Trophoblast cell (in vitro differentiated cells and primary cell): ENCODE data around the gene TENT5A.
A peak's percentile ranks its signal among the peaks of the same experiment; 100 is the strongest.

ENCODE experiments used
- DNase-seq, 2 donors: peaks; one replicate each; pipeline ENCODE4 v3.0.0-alpha.2; 2016
- H2AFZ ChIP-seq: 2 replicates; pipeline ENCODE4 v1.6.1; 2013; ENCODE audit warnings: low read length, moderate library complexity, mild to moderate bottlenecking; ENCODE audit not compliant: insufficient read depth, poor library complexity
- H2AK5ac ChIP-seq: 2 replicates; pipeline ENCODE4 v1.6.1; 2013; ENCODE audit warnings: mild to moderate bottlenecking, low read length
- H2BK120ac ChIP-seq: 2 replicates; pipeline ENCODE4 v1.6.1; 2013; ENCODE audit warnings: low read length, mild to moderate bottlenecking, moderate library complexity; ENCODE audit not compliant: insufficient read depth, poor library complexity
- H2BK12ac ChIP-seq: 2 replicates; pipeline ENCODE4 v1.6.1; 2013; ENCODE audit warnings: mild to moderate bottlenecking, low read length, moderate library complexity
- H2BK5ac ChIP-seq: 2 replicates; pipeline ENCODE4 v1.6.1; 2013; ENCODE audit warnings: low read length, low read depth, moderate library complexity, mild to moderate bottlenecking; ENCODE audit not compliant: poor library complexity
- H3K14ac ChIP-seq: 2 replicates; pipeline ENCODE4 v1.6.1; 2013; ENCODE audit warnings: mild to moderate bottlenecking, low read length
- H3K18ac ChIP-seq: 2 replicates; pipeline ENCODE4 v1.6.1; 2013; ENCODE audit warnings: mild to moderate bottlenecking, low read length
- H3K23ac ChIP-seq: 2 replicates; pipeline ENCODE4 v1.6.1; 2013; ENCODE audit warnings: low read length
- H3K27ac ChIP-seq: 2 replicates; pipeline ENCODE4 v1.5.1; 2013; ENCODE audit warnings: low read depth, mild to moderate bottlenecking, inconsistent platforms, low read length, moderate library complexity
- H3K27me3 ChIP-seq: 2 replicates; pipeline ENCODE4 v1.6.1; 2013; ENCODE audit warnings: inconsistent platforms, mild to moderate bottlenecking, low read length, moderate library complexity; ENCODE audit not compliant: insufficient read depth
- H3K36me3 ChIP-seq, 2 experiments: 1 replicate in 1 of 2; 2 replicates in 1 of 2; pipeline ENCODE4 v1.6.1; 2013; ENCODE audit warnings: low read length in 2 of 2, mild to moderate bottlenecking in 2 of 2, moderate library complexity in 1 of 2; ENCODE audit not compliant: insufficient read depth in 2 of 2, control insufficient read depth in 1 of 2
- H3K4ac ChIP-seq: 2 replicates; pipeline ENCODE4 v1.6.1; 2013; ENCODE audit warnings: low read depth, mild to moderate bottlenecking, low read length, moderate library complexity
- H3K4me1 ChIP-seq, 2 experiments: 1 replicate in 1 of 2; 2 replicates in 1 of 2; pipeline ENCODE4 v1.6.1; 2013; ENCODE audit warnings: low read length in 2 of 2, mild to moderate bottlenecking in 2 of 2, moderate library complexity in 1 of 2; ENCODE audit not compliant: insufficient read depth in 2 of 2, control insufficient read depth in 1 of 2
- H3K4me2 ChIP-seq: 2 replicates; pipeline ENCODE4 v1.6.1; 2013; ENCODE audit warnings: inconsistent platforms, mild to moderate bottlenecking, low read length, moderate library complexity
- H3K4me3 ChIP-seq: 2 replicates; pipeline ENCODE4 v1.5.1; 2013; ENCODE audit warnings: mild to moderate bottlenecking, low read depth, low read length, inconsistent platforms
- H3K79me1 ChIP-seq: one replicate; pipeline ENCODE4 v1.6.1; 2013; ENCODE audit warnings: low read length
- H3K79me2 ChIP-seq: 2 replicates; pipeline ENCODE4 v1.6.1; 2013; ENCODE audit warnings: low read length, mild to moderate bottlenecking; ENCODE audit not compliant: control insufficient read depth, insufficient read depth, poor library complexity
- H3K9ac ChIP-seq: 2 replicates; pipeline ENCODE4 v1.6.1; 2013; ENCODE audit warnings: mild to moderate bottlenecking, low read length
- H3K9me3 ChIP-seq: 2 replicates; pipeline ENCODE4 v1.6.1; 2013; ENCODE audit warnings: low read depth, mild to moderate bottlenecking, control low read depth, inconsistent platforms, low read length; ENCODE audit not compliant: insufficient read depth
- H4K12ac ChIP-seq: 2 replicates; pipeline ENCODE4 v1.6.1; 2013; ENCODE audit warnings: low read depth, mild to moderate bottlenecking, low read length, moderate library complexity
- H4K8ac ChIP-seq: 2 replicates; pipeline ENCODE4 v1.6.1; 2013; ENCODE audit warnings: low read depth, mild to moderate bottlenecking, low read length, moderate library complexity
- H4K91ac ChIP-seq: one replicate; pipeline ENCODE4 v1.6.1; 2013; ENCODE audit warnings: low read depth, mild to moderate bottlenecking, low read length, moderate library complexity
- WGBS: extraction: QIAGEN DNeasy Blood & Tissue Kit; methylation state at CpG from one replicate; pipeline ENCODE4 v1.1.7; 2013; ENCODE audit warnings: missing lambda C conversion rate; ENCODE audit not compliant: insufficient read length, insufficient coverage; ENCODE audit errors: extremely low coverage; 5-methylcytosine and 5-hydroxymethylcytosine counted together

The TENT5A gene

DNA sequence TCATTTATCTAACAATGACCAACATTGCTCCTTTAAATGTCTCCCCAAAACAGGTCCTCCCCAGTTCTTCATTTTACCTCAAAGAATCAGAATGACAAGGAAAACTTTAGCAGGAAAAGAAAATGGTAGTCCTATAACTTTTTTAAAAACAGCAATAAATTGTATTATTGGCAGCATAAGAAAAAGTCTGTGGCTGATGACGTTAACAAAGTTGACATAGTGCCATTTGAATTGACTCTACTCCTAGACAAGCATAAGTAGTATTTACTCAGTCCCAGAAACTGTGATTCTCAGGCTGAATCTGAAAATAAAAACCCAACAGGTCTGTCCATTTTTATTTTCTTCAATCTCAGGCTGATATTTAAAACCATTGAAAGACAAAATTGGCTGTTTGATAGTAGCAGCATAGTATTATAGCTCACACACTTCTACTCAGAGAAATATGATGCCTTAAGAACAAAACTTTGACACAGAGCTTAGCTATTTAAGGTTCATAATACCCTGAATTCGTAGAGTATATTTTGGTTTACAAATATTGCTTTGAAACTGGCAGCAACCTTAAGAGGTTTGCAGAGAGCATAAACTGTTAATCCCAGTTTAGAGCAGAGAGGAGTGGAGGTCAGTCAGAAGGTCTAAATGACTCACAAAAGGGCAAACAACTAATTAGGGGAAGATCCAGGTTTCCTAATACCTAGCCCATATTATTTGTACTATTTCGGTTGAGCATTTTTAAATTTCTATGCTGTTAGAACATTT, 35.0 kb upstream of the TENT5A start:
- peak in 1 of 2 donors; percentile 30 for DNase-seq
- H3K9me3 ChIP-seq, result no peaks in the 10 kb centered on the region
- H4K91ac ChIP-seq, result no peak overlapping the region
- H3K4me3 ChIP-seq, result no peak overlapping the region
- H2BK12ac ChIP-seq, result no peak overlapping the region
- H2AFZ ChIP-seq, result no peak overlapping the region
- no peak overlapping the region for H4K8ac ChIP-seq
- no CpG with 5 or more reads among the region's 3 CpGs for WGBS
- H3K18ac ChIP-seq, result no peak overlapping the region
- H3K4me1 ChIP-seq, result no peaks in the 10 kb centered on the region
- no peak overlapping the region for H4K12ac ChIP-seq
- no peak overlapping the region for H3K9ac ChIP-seq
- H3K27me3 ChIP-seq, result no peaks in the 10 kb centered on the region
- no peaks in the 10 kb centered on the region for H3K36me3 ChIP-seq
- no peaks in the 10 kb centered on the region for H3K79me2 ChIP-seq
- no peak overlapping the region for H2BK120ac ChIP-seq
- H3K4ac ChIP-seq, result no peak overlapping the region
- no peak overlapping the region for H3K27ac ChIP-seq
- H3K79me1 ChIP-seq, result no peaks in the 10 kb centered on the region
- no peak overlapping the region for H2BK5ac ChIP-seq
- H3K23ac ChIP-seq, result no peak overlapping the region
- H3K4me2 ChIP-seq, result no peak overlapping the region
- no peak overlapping the region for H3K14ac ChIP-seq
- H2AK5ac ChIP-seq, result no peak overlapping the region

DNA sequence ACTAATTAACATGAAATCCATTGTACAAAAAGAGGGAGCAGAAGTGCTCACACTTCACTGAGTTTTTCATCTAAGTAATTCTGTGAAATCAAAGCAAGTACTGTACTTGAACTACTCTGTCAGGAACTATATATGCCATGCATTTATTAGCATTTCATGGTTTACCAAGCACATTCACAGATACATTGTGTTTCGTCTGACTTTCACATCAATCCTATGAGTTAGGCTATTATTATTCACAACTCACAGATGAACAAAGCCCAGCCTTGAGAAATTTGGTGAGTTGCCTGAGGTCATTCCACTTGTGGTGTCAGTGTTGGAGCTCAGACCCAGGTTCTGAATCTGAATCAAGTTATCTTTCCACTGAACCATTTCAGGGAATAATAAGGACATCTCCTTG, 33.7 kb upstream of the TENT5A start:
- Histone ChIP-seq H3K27me3 (no peaks in the 10 kb centered on the region), H3K36me3 (no peaks in the 10 kb centered on the region), H3K79me1 (no peaks in the 10 kb centered on the region), H3K79me2 (no peaks in the 10 kb centered on the region), H4K91ac (no peak overlapping the region), H3K4ac (no peak overlapping the region), H2BK120ac (no peak overlapping the region), H3K14ac (no peak overlapping the region), H3K4me3 (no peak overlapping the region), H3K4me2 (no peak overlapping the region), H3K23ac (no peak overlapping the region), H3K27ac (no peak overlapping the region), H3K18ac (no peak overlapping the region), H3K9ac (no peak overlapping the region), H3K9me3 (no peaks in the 10 kb centered on the region), H2AFZ (no peak overlapping the region), H2BK5ac (no peak overlapping the region), H3K4me1 (no peaks in the 10 kb centered on the region), H4K12ac (no peak overlapping the region), H2BK12ac (no peak overlapping the region), H4K8ac (no peak overlapping the region), H2AK5ac (no peak overlapping the region)
- DNase-seq, result no peak
- no CpG with 5 or more reads among the region's 1 CpG for WGBS

DNA sequence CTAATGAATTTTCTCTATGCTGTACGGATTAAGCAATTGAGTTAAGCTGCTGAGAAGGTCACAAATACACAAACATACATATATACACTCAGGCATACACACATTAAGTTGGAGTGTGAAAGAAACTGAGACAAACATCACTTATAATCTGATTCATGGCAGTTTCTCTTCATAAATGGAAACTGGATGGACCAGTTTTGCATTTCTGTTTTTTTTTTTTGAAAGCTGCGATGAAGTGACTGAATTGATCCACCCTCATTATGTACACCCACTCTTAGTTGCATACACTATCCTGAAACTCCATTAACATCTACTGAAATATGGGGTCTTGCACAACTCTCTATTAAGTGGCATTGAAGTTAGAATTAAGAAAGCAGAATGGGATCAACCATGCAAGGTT, 32.9 kb upstream of the TENT5A start:
- Histone ChIP-seq H3K27me3 (no peaks in the 10 kb centered on the region), H3K4me1 (no peaks in the 10 kb centered on the region), H3K9ac (no peak overlapping the region), H3K4me3 (no peak overlapping the region), H4K12ac (no peak overlapping the region), H2BK120ac (no peak overlapping the region), H3K4me2 (no peak overlapping the region), H2AK5ac (no peak overlapping the region), H3K14ac (no peak overlapping the region), H3K27ac (no peak overlapping the region), H2AFZ (no peak overlapping the region), H2BK5ac (no peak overlapping the region), H4K8ac (no peak overlapping the region), H3K4ac (no peak overlapping the region), H3K23ac (no peak overlapping the region), H4K91ac (no peak overlapping the region), H3K9me3 (no peaks in the 10 kb centered on the region), H3K36me3 (no peaks in the 10 kb centered on the region), H2BK12ac (no peak overlapping the region), H3K79me1 (no peaks in the 10 kb centered on the region), H3K79me2 (no peaks in the 10 kb centered on the region), H3K18ac (no peak overlapping the region)
- no CpG with 5 or more reads among the region's 2 CpGs for WGBS
- peak in 1 of 2 donors; percentile 36 for DNase-seq

DNA sequence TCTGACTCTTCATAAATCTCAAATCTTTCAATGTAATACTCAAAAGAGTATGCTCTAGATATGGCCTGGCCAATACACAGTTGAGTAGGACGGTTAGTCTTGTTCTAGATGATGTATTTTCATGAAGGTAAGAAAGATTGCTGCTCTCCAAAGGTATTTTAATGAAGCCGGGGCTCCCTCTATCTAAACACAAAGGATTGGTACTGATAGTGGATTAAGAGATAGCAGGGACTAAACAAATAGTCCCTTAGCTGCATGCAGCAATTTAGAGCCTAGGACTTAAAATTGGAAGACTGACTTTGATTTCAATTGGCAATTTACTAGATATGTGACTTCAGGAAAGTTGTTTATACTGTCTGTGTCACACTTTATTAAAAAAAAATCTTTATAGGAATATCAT, 31.4 kb upstream of the TENT5A start:
- DNase-seq, result no peak
- Histone ChIP-seq H2BK5ac (no peak overlapping the region), H3K9ac (no peak overlapping the region), H3K4ac (no peak overlapping the region), H3K4me1 (no peaks in the 10 kb centered on the region), H3K36me3 (no peaks in the 10 kb centered on the region), H3K23ac (no peak overlapping the region), H3K4me2 (no peak overlapping the region), H3K4me3 (no peak overlapping the region), H3K27me3 (no peaks in the 10 kb centered on the region), H2BK120ac (no peak overlapping the region), H2AK5ac (no peak overlapping the region), H4K91ac (no peak overlapping the region), H3K14ac (no peak overlapping the region), H3K79me2 (no peaks in the 10 kb centered on the region), H3K18ac (no peak overlapping the region), H2AFZ (no peak overlapping the region), H3K79me1 (no peaks in the 10 kb centered on the region), H3K9me3 (no peaks in the 10 kb centered on the region), H4K12ac (no peak overlapping the region), H4K8ac (no peak overlapping the region), H3K27ac (no peak overlapping the region), H2BK12ac (no peak overlapping the region)
- no CpG with 5 or more reads among the region's 2 CpGs for WGBS
